H9 (cell line): ENCODE results near the gene PRDM8. TPM values are rescaled to one million over a fixed set of nuclear protein-coding genes. Genes with fewer than 3 reads are reported as not detected.

Experiments used
- DNase-seq: peaks from one replicate; pipeline ENCODE4 v3.0.0-alpha.2; 2017
- H2AFZ ChIP-seq: one replicate; pipeline ENCODE4 v1.6.1; 2013; ENCODE audit warnings: mild to moderate bottlenecking, low read length, control low read depth, moderate library complexity
- H2AK5ac ChIP-seq: 2 replicates; pipeline ENCODE4 v1.6.1; 2013; ENCODE audit warnings: low read length, control low read depth, mixed read lengths; ENCODE audit not compliant: insufficient read length
- H2BK120ac ChIP-seq: one replicate; pipeline ENCODE4 v1.6.1; 2013; ENCODE audit warnings: low read depth, mild to moderate bottlenecking, low read length, control low read depth, inconsistent platforms; ENCODE audit not compliant: poor library complexity, severe bottlenecking
- H2BK12ac ChIP-seq: 2 replicates; pipeline ENCODE4 v1.6.1; 2013; ENCODE audit warnings: low read length, control low read depth, mixed read lengths, low read depth; ENCODE audit not compliant: insufficient read length
- H2BK15ac ChIP-seq: 2 replicates; pipeline ENCODE4 v1.6.1; 2013; ENCODE audit warnings: low read depth, low read length, control low read depth
- H2BK20ac ChIP-seq: one replicate; pipeline ENCODE4 v1.6.1; 2013; ENCODE audit warnings: low read depth, mild to moderate bottlenecking, low read length, control low read depth, inconsistent platforms; ENCODE audit not compliant: poor library complexity, severe bottlenecking
- H2BK5ac ChIP-seq: 2 replicates; pipeline ENCODE4 v1.6.1; 2013; ENCODE audit warnings: low read length, control low read depth, mixed read lengths; ENCODE audit not compliant: insufficient read length
- H3K14ac ChIP-seq: 2 replicates; pipeline ENCODE4 v1.6.1; 2013; ENCODE audit warnings: low read length, control low read depth; ENCODE audit not compliant: insufficient read depth
- H3K18ac ChIP-seq: 2 replicates; pipeline ENCODE4 v1.6.1; 2013; ENCODE audit warnings: low read depth, mild to moderate bottlenecking, mixed read lengths, low read length, control low read depth; ENCODE audit not compliant: insufficient read length
- H3K23ac ChIP-seq: 2 replicates; pipeline ENCODE4 v1.6.1; 2013; ENCODE audit warnings: low read length, control low read depth, mixed read lengths, low read depth; ENCODE audit not compliant: insufficient read length
- H3K23me2 ChIP-seq: 2 replicates; pipeline ENCODE4 v1.6.1; 2013; ENCODE audit warnings: low read depth, mild to moderate bottlenecking, mixed read lengths, low read length, control low read depth; ENCODE audit not compliant: insufficient read length, poor library complexity, severe bottlenecking
- H3K27ac ChIP-seq: 2 replicates; pipeline ENCODE4 v1.5.1; 2013; ENCODE audit warnings: low read length, control low read depth, mixed read lengths, low read depth; ENCODE audit not compliant: insufficient read length
- H3K27me3 ChIP-seq: 2 replicates; pipeline ENCODE4 v1.6.1; 2013; ENCODE audit warnings: low read length, control low read depth, inconsistent platforms; ENCODE audit not compliant: insufficient read depth
- H3K4ac ChIP-seq: 2 replicates; pipeline ENCODE4 v1.6.1; 2013; ENCODE audit warnings: low read depth, mild to moderate bottlenecking, control low read depth, inconsistent platforms, low read length, moderate library complexity
- H3K4me1 ChIP-seq: 2 replicates; pipeline ENCODE4 v1.6.1; 2013; ENCODE audit warnings: low read length, control low read depth, inconsistent platforms; ENCODE audit not compliant: insufficient read depth
- H3K4me2 ChIP-seq: 2 replicates; pipeline ENCODE4 v1.6.1; 2013; ENCODE audit warnings: low read length, control low read depth, mixed read lengths; ENCODE audit not compliant: insufficient read length, insufficient read depth
- H3K56ac ChIP-seq: 2 replicates; pipeline ENCODE4 v1.6.1; 2013; ENCODE audit warnings: low read depth, mild to moderate bottlenecking, mixed read lengths, low read length, control low read depth; ENCODE audit not compliant: insufficient read length
- H3K79me1 ChIP-seq: 2 replicates; pipeline ENCODE4 v1.6.1; 2013; ENCODE audit warnings: low read depth, mild to moderate bottlenecking, moderate library complexity, low read length, control low read depth, inconsistent platforms; ENCODE audit not compliant: insufficient read depth, poor library complexity, severe bottlenecking
- H3K79me2 ChIP-seq: 2 replicates; pipeline ENCODE4 v1.6.1; 2013; ENCODE audit warnings: low read length, control low read depth, inconsistent platforms; ENCODE audit not compliant: insufficient read depth
- H3K9ac ChIP-seq: 2 replicates; pipeline ENCODE4 v1.6.1; 2013; ENCODE audit warnings: low read length, control low read depth, mixed read lengths; ENCODE audit not compliant: insufficient read length; ENCODE audit errors: extremely low read depth
- H3K9me3 ChIP-seq: one replicate; pipeline ENCODE4 v1.6.1; 2013; ENCODE audit warnings: low read depth, low read length, inconsistent platforms; ENCODE audit not compliant: control insufficient read depth
- H3T11ph ChIP-seq: one replicate; pipeline ENCODE4 v1.6.1; 2013; ENCODE audit warnings: mild to moderate bottlenecking, low read length, control low read depth, inconsistent platforms
- H4K20me1 ChIP-seq: one replicate; pipeline ENCODE4 v1.6.1; 2013; ENCODE audit not compliant: control insufficient read depth, insufficient read length, insufficient read depth
- H4K5ac ChIP-seq: 2 replicates; pipeline ENCODE4 v1.6.1; 2013; ENCODE audit warnings: low read depth, mild to moderate bottlenecking, mixed read lengths, low read length, control low read depth; ENCODE audit not compliant: insufficient read length
- H4K8ac ChIP-seq: replicated peaks from 2 replicates; pipeline ENCODE4 v1.6.1; 2013; ENCODE audit warnings: low read length, control low read depth, mixed read lengths, low read depth; ENCODE audit not compliant: insufficient read length
- H4K91ac ChIP-seq: 2 replicates; pipeline ENCODE4 v1.6.1; 2013; ENCODE audit warnings: low read depth, mild to moderate bottlenecking, moderate library complexity, mixed read lengths, low read length, control low read depth; ENCODE audit not compliant: insufficient read length
- H3K27ac Mint-ChIP-seq, 3 experiments: 2 replicates in 2 of 3; 3 replicates in 1 of 3; pipeline ENCODE4 v1.8.0; 2020 to 2021; ENCODE audit warnings: mixed read lengths in 3 of 3, mild to moderate bottlenecking in 1 of 3, moderate library complexity in 1 of 3
- H3K27me3 Mint-ChIP-seq: 2 replicates; pipeline ENCODE4 v1.8.0; 2021; ENCODE audit warnings: low read depth, mild to moderate bottlenecking, moderate library complexity, mixed read lengths
- H3K36me3 Mint-ChIP-seq, 3 experiments: 2 replicates in 2 of 3; 3 replicates in 1 of 3; pipeline ENCODE4 v1.8.0; 2020 to 2021; ENCODE audit warnings: low read depth in 3 of 3, mixed read lengths in 3 of 3; ENCODE audit not compliant: insufficient read depth in 1 of 3
- H3K4me1 Mint-ChIP-seq, 2 experiments: 2 replicates each; pipeline ENCODE4 v1.8.0; 2020; ENCODE audit warnings: mixed read lengths in 2 of 2
- H3K4me3 Mint-ChIP-seq, 2 experiments: 2 replicates in 1 of 2; 3 replicates in 1 of 2; pipeline ENCODE4 v1.8.0; 2020 to 2021; ENCODE audit warnings: mild to moderate bottlenecking in 2 of 2, mixed read lengths in 2 of 2, moderate library complexity in 1 of 2
- H3K9me3 Mint-ChIP-seq, 2 experiments: 2 replicates in 1 of 2; 3 replicates in 1 of 2; pipeline ENCODE4 v1.8.0; 2020; ENCODE audit warnings: mild to moderate bottlenecking in 2 of 2, mixed read lengths in 2 of 2, moderate library complexity in 1 of 2
- CTCF ChIP-seq: fragments of 200-600 bp; sonication (generic); conservative IDR thresholded peaks from 3 replicates; pipeline ENCODE4 v1.8.0; 2021; ENCODE audit warnings: antibody characterized with exemption, mild to moderate bottlenecking
- WGBS: extraction: QIAGEN DNeasy Blood & Tissue Kit; methylation state at CpG from one replicate; pipeline ENCODE4 v1.1.7; 2013; ENCODE audit warnings: missing lambda C conversion rate, low lambda C conversion rate, mixed read lengths; ENCODE audit not compliant: insufficient read length; ENCODE audit errors: extremely low coverage; 5-methylcytosine and 5-hydroxymethylcytosine counted together
- total RNA-seq: library from RNA; stranded (reverse); gene quantifications from 2 replicates; pipeline ENCODE4 v1.2.1, GENCODE V29; 2021

The PRDM8 gene
- total RNA-seq, 1 experiment from 2014 or later, result not detected

GRCh38 chr4:80215449-80216052 is 18.2 kb downstream of the PRDM8 start:
- Histone ChIP-seq H3K27me3 (no peaks in the 10 kb centered on the region; the same call in 1 of the 2 replicates), H3T11ph (no peak overlapping the region), H2BK120ac (no peak overlapping the region), H3K9me3 (no peaks in the 10 kb centered on the region), H3K9ac (no peak overlapping the region), H4K20me1 (no peaks in the 10 kb centered on the region), H2BK5ac (no peak overlapping the region), H3K27ac (no peak overlapping the region), H3K18ac (no peak overlapping the region), H3K23me2 (no peaks in the 10 kb centered on the region), H3K14ac (no peak overlapping the region), H3K4me1 (no peaks in the 10 kb centered on the region), H3K56ac (no peak overlapping the region), H4K91ac (no peak overlapping the region), H3K23ac (no peak overlapping the region), H2BK15ac (no peak overlapping the region), H4K5ac (no peak overlapping the region), H3K79me2 (no peaks in the 10 kb centered on the region), H4K8ac (no peak overlapping the region), H2AK5ac (no peak overlapping the region), H3K79me1 (no peaks in the 10 kb centered on the region), H3K4ac (no peak overlapping the region), H3K4me2 (no peak overlapping the region), H2AFZ (no peak overlapping the region), H2BK20ac (no peak overlapping the region), H2BK12ac (no peak overlapping the region)
- WGBS, result no CpG with 5 or more reads among the region's 5 CpGs
- Mint-ChIP-seq H3K27me3 (peaks cover 76% of the 10 kb centered on the region), H3K4me3 (no peak overlapping the region), H3K36me3 (no peaks in the 10 kb centered on the region), H3K27ac (no peak overlapping the region), H3K4me1 (peaks cover 0 to 2% of the 10 kb centered on the region in 2 experiments; a peak in 1 of 4 replicates), H3K9me3 (no peaks in the 10 kb centered on the region)
- TF ChIP-seq CTCF, result peak; percentile 81
- no peak for DNase-seq
